Prostate gland (tissue), 2 donors: ENCODE measurements around the gene FXYD2.
"Not testable (repeated sequence)": the region's sequence is repeated elsewhere in the genome, so short reads cannot be mapped to it uniquely, and the experiment has no call there.

Experiments
- CTCF ChIP-seq, 4 experiments: fragments of 200-600 bp in 2 of 4; fragments of 450-650 bp in 2 of 4; sonication (generic) in 2 of 4; IDR thresholded peaks; 1 replicate in 3 of 4; 2 replicates in 1 of 4; pipeline ENCODE4 v1.5.1; 2016 to 2019; ENCODE audit warnings: antibody characterized with exemption in 4 of 4, mild to moderate bottlenecking in 2 of 4, moderate library complexity in 2 of 4
- POLR2AphosphoS5 ChIP-seq: sonication (generic); formaldehyde crosslinking; IDR thresholded peaks from one replicate; pipeline ENCODE4 v1.6.1; 2017; ENCODE audit warnings: antibody characterized with exemption

GRCh38 chr11:117865546-117865945, 41.0 kb upstream of the FXYD2 start:
- TF ChIP-seq CTCF (IDR thresholded peaks at IDR 0.05); POLR2AphosphoS5: not testable (repeated sequence)
